ENCODE measurements around the gene NR2F6. TPM values are rescaled to one million over a fixed set of nuclear protein-coding genes. Genes with fewer than 3 reads are reported as not detected.

NR2F6 gene
- polyA plus RNA-seq, 4 donors = 41.6 to 93.0 (median 74.9) TPM

DNA sequence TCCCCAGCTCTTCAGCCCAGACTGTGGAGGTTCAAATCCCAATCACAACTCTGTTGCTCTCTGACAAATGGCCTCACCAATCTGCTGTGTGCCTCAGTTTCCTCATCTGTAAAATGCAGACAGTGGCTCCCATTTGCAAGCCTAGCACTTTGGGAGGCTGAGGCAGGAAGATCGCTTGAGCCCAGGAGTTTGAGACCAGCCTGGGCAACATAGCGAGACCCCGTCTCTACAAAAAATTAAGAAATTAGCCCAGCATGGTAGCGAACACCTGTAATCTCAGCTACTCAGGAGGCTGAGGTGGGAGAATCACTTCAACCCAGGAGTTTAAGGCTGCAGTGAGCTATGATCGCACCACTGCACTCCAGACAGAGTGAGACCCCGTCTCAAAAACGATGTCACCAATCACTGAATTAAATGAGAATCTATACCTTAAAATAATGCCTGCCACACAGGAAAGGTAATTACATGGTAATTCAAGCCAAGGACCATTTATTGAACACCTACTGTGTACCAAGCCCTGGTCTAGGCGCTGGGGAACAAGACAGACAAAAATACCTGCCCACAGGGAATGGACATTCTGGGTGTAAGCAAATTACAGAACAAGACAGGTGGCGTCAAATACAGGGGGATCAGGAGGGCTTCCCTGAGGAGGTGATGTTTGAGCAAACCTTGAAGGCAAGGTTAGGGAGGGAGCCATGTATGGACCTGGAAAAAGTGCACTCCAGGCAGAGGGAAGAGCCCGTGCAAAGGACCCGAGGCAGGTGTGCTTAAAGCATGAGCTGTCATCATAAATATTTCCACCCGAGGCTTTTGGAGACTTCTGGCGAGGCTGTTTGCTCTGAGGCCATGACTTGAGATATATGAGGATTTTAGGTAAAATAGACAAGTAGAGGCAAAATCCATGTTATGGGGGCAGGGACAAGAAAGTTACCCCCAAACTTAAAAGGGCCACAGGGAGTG, 7.7 kb downstream of the NR2F6 start:
- Histone ChIP-seq H3K27ac (ENCODE audit: low read depth in 1 of 3, low read length in 2 of 3) (no peak overlapping the region), H3K36me3 (ENCODE audit: control insufficient read depth in 3 of 3, insufficient read depth in 2 of 3, low read depth in 1 of 3, low read length in 3 of 3) (peaks cover 0 to 74% (median 12%) of the 10 kb centered on the region in 3 donors), H3K27me3 (ENCODE audit: control insufficient read depth in 3 of 3, insufficient read depth in 3 of 3, low read length in 3 of 3) (no peaks in the 10 kb centered on the region), H3K9me3 (ENCODE audit: control insufficient read depth in 2 of 2, insufficient read depth in 1 of 2, low read depth in 1 of 2, low read length in 1 of 2) (no peaks in the 10 kb centered on the region), H3K4me3 (ENCODE audit: low read depth in 1 of 3, low read length in 3 of 3) (no peak overlapping the region), H3K4me1 (ENCODE audit: control insufficient read depth in 3 of 3, insufficient read depth in 2 of 3, low read depth in 1 of 3, low read length in 2 of 3) (peaks cover 11 to 53% (median 13%) of the 10 kb centered on the region in 3 donors)
- FAIRE-seq = no peak
- 90 to 93% (median 92%) methylated on average over 13 of the region's 13 CpGs for WGBS, 3 donors
- no peak for DNase-seq

DNA sequence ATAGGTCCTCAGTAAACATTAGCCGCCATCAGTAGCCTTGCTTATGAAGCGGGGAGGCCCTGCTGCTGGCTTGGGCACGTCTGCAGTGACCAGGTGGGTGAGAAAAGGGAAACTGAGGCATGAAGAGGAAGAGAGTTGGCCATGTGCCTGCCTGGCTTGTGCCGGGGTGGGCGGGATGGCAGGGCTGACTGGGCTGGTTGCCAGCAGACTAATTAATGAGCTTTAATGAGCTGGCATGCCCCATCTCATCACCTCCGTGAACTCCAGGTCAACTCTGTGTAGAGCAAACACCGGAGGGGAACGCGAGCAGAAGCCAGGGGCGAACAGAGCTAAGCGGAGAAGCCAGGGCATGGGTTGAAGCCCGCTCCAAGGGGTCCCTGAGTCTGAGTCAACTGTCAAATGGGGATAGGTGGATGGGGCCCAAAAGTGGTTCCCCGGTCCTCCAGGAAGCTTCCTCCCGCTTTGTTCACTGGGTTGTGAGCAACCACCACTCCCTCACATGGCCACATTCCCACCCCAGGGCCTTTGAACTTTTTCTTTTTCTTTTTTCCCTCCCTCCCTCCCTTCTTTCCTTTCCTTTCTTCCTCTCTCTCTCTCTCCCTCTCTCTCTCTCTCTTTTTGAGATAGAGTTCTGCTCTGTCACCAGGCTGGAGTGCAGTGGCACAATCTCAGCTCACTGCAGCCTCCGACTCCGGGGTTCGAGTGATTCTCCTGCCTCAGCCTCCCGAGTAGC, 8.7 kb downstream of the NR2F6 start:
- DNase-seq (peak in 1 of 2 donors; percentile 35), FAIRE-seq (no peak)
- Histone ChIP-seq H3K4me3 (ENCODE audit: low read depth in 1 of 3, low read length in 3 of 3) (no peak overlapping the region), H3K36me3 (ENCODE audit: control insufficient read depth in 3 of 3, insufficient read depth in 2 of 3, low read depth in 1 of 3, low read length in 3 of 3) (peaks cover 0 to 83% (median 17%) of the 10 kb centered on the region in 3 donors), H3K9me3 (ENCODE audit: control insufficient read depth in 2 of 2, insufficient read depth in 1 of 2, low read depth in 1 of 2, low read length in 1 of 2) (no peaks in the 10 kb centered on the region), H3K27me3 (ENCODE audit: control insufficient read depth in 3 of 3, insufficient read depth in 3 of 3, low read length in 3 of 3) (no peaks in the 10 kb centered on the region), H3K27ac (ENCODE audit: low read depth in 1 of 3, low read length in 2 of 3) (peak overlapping the region in 2 of 3 donors; percentile 61 to 63), H3K4me1 (ENCODE audit: control insufficient read depth in 3 of 3, insufficient read depth in 2 of 3, low read depth in 1 of 3, low read length in 2 of 3) (peaks cover 11 to 46% (median 13%) of the 10 kb centered on the region in 3 donors)
- 63 to 80% (median 74%) methylated on average over 18 of the region's 18 CpGs for WGBS, 3 donors

DNA sequence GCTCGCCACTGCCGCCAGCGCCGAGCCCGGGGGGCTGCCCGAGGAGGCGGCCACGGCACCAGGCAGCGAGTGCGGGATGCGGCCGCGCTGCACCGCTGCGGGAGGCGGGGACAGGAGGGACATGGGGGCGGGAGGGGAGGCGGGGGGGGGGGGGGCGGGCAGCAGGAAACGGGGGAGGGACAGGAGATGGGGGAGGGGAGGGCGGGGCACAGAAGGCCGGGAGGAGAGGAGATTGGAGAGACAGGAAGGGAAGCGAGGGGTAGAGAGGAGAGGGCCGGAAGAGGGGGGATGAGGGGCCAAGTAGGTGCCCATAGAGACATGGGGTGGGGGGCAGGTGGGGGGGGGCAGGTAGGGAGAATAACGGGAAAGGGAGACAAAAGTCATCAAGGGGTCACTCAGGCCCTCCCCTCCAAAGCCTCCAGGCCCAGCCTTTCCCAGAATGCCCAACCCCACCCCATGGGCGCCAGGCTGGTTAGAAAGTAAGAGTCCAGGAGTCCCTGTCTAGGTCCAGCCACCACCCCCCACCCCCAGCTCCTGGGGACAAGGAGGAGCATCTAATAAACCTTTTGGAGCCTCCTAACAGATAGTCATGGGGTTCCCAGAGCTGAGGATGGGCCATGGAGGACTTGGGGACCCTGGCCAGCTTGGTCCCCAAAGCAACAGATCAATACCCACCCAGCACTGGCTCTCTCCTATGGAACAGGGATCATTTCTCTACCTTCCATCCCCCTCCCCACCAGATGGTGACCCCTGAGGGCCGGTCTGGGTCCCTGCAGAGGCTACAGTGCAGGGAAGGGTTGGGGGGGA, 9.5 kb downstream of the NR2F6 start:
- FAIRE-seq = no peak
- Histone ChIP-seq H3K27me3 (ENCODE audit: control insufficient read depth in 3 of 3, insufficient read depth in 3 of 3, low read length in 3 of 3) (no peaks in the 10 kb centered on the region), H3K9me3 (ENCODE audit: control insufficient read depth in 2 of 2, insufficient read depth in 1 of 2, low read depth in 1 of 2, low read length in 1 of 2) (no peaks in the 10 kb centered on the region), H3K4me1 (ENCODE audit: control insufficient read depth in 3 of 3, insufficient read depth in 2 of 3, low read depth in 1 of 3, low read length in 2 of 3) (peaks cover 11 to 42% (median 13%) of the 10 kb centered on the region in 3 donors), H3K4me3 (ENCODE audit: low read depth in 1 of 3, low read length in 3 of 3) (peak overlapping the region in 2 of 3 donors; percentile 43 to 45), H3K36me3 (ENCODE audit: control insufficient read depth in 3 of 3, insufficient read depth in 2 of 3, low read depth in 1 of 3, low read length in 3 of 3) (peaks cover 0 to 86% (median 17%) of the 10 kb centered on the region in 3 donors), H3K27ac (ENCODE audit: low read depth in 1 of 3, low read length in 2 of 3) (peak overlapping the region; percentile 30 to 63 (median 38))
- 8 to 13% (median 8%) methylated on average over 6 to 23 of the region's 27 CpGs for WGBS, 3 donors
- DNase-seq = peak in 1 of 2 donors; percentile 51

- Histone ChIP-seq H3K27ac (ENCODE audit: low read depth in 1 of 3, low read length in 2 of 3) (peak overlapping the region; percentile 6 to 47 (median 38)), H3K9me3 (ENCODE audit: control insufficient read depth in 2 of 2, insufficient read depth in 1 of 2, low read depth in 1 of 2, low read length in 1 of 2) (no peaks in the 10 kb centered on the region), H3K27me3 (ENCODE audit: control insufficient read depth in 3 of 3, insufficient read depth in 3 of 3, low read length in 3 of 3) (no peaks in the 10 kb centered on the region), H3K4me1 (ENCODE audit: control insufficient read depth in 3 of 3, insufficient read depth in 2 of 3, low read depth in 1 of 3, low read length in 2 of 3) (peaks cover 11 to 35% (median 13%) of the 10 kb centered on the region in 3 donors), H3K4me3 (ENCODE audit: low read depth in 1 of 3, low read length in 3 of 3) (peak overlapping the region; percentile 21 to 45 (median 43)), H3K36me3 (ENCODE audit: control insufficient read depth in 3 of 3, insufficient read depth in 2 of 3, low read depth in 1 of 3, low read length in 3 of 3) (peaks cover 0 to 86% (median 17%) of the 10 kb centered on the region in 3 donors)
- 6 to 8% (median 7%) methylated on average over 59 to 80 of the region's 80 CpGs for WGBS, 3 donors
- DNase-seq = peak; percentile 58 to 89
- FAIRE-seq = no peak
Measured at GRCh38 chr19:17235300-17235970, 10.3 kb downstream of the NR2F6 start.

DNA sequence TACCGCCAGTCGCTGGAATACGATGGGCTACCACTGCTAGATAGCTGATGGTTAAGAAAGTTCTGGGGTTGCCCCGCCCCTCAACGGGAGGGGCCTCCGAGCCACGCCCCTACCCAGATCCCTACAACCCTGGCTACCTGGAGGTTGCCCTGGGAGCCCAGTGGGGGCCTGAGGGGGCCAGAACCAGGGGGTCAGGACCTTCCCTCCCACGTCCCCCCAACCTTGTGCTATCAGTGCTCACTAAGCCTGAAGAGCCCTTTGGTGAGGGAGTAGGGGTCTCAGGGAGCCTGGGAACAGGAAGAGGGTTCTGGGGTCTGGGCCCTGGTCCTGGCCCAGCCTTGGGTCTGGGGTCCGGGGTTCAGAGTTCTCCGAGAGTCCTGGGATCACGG, 10.8 kb downstream of the NR2F6 start:
- Histone ChIP-seq H3K9me3 (ENCODE audit: control insufficient read depth in 2 of 2, insufficient read depth in 1 of 2, low read depth in 1 of 2, low read length in 1 of 2) (no peaks in the 10 kb centered on the region), H3K4me1 (ENCODE audit: control insufficient read depth in 3 of 3, insufficient read depth in 2 of 3, low read depth in 1 of 3, low read length in 2 of 3) (peaks cover 8 to 30% (median 10%) of the 10 kb centered on the region in 3 donors), H3K27ac (ENCODE audit: low read depth in 1 of 3, low read length in 2 of 3) (peak overlapping the region; percentile 6 to 47 (median 38)), H3K36me3 (ENCODE audit: control insufficient read depth in 3 of 3, insufficient read depth in 2 of 3, low read depth in 1 of 3, low read length in 3 of 3) (peaks cover 0 to 86% (median 14%) of the 10 kb centered on the region in 3 donors), H3K4me3 (ENCODE audit: low read depth in 1 of 3, low read length in 3 of 3) (peak overlapping the region in 2 of 3 donors; percentile 21 to 45), H3K27me3 (ENCODE audit: control insufficient read depth in 3 of 3, insufficient read depth in 3 of 3, low read length in 3 of 3) (no peaks in the 10 kb centered on the region)
- no peak for FAIRE-seq
- 18 to 28% (median 23%) methylated on average over 11 of the region's 11 CpGs for WGBS, 3 donors
- peak; percentile 64 to 77 for DNase-seq

DNA sequence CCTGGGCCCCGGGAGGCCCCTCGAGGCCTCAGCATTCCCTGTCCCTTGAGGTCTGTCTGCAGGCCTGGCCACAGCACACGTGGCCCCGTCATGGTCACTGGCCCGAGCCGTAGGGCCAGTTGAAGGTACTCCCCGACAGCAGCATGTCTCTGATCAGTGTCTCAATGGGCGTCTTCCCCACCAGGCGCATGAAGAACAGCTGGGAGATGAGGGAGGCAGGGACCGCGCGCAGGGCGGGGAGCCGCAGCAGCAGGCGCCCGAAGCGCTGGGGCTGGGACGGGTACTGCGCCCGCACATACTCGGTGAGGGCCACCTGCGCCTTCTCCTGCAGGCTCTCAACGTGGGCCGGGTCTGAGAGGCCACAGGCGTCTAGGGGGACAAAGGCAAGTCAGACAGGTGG, 13.5 kb downstream of the NR2F6 start:
- 92 to 94% (median 92%) methylated on average over 25 of the region's 25 CpGs for WGBS, 3 donors
- Histone ChIP-seq H3K4me1 (ENCODE audit: control insufficient read depth in 3 of 3, insufficient read depth in 2 of 3, low read depth in 1 of 3, low read length in 2 of 3) (peaks cover 8 to 27% (median 10%) of the 10 kb centered on the region in 3 donors), H3K36me3 (ENCODE audit: control insufficient read depth in 3 of 3, insufficient read depth in 2 of 3, low read depth in 1 of 3, low read length in 3 of 3) (peaks cover 0 to 89% (median 8%) of the 10 kb centered on the region in 3 donors), H3K27me3 (ENCODE audit: control insufficient read depth in 3 of 3, insufficient read depth in 3 of 3, low read length in 3 of 3) (no peaks in the 10 kb centered on the region), H3K9me3 (ENCODE audit: control insufficient read depth in 2 of 2, insufficient read depth in 1 of 2, low read depth in 1 of 2, low read length in 1 of 2) (no peaks in the 10 kb centered on the region), H3K4me3 (ENCODE audit: low read depth in 1 of 3, low read length in 3 of 3) (no peak overlapping the region), H3K27ac (ENCODE audit: low read depth in 1 of 3, low read length in 2 of 3) (no peak overlapping the region)
- no peak for FAIRE-seq
- DNase-seq = no peak

DNA sequence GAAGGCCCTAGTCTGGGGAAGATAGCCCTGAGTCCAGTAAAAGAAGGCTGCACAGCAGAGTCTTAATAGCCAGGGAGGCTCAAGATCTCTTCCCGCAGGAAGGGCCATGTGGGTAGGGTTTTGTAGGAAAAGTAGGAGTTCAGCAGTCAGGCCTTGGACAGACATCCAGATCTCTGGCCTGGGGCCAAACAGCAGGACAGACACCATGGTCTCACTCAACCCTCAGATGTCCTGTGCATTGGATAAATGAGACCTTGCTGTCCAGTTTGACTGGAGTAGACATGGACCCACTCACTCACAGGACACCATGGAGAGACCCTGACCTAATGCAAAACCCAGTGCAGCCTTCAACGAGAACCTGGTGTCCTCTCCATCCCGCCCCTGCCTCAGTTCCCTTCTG, 15.8 kb downstream of the NR2F6 start:
- Histone ChIP-seq H3K9me3 (ENCODE audit: control insufficient read depth in 2 of 2, insufficient read depth in 1 of 2, low read depth in 1 of 2, low read length in 1 of 2) (no peaks in the 10 kb centered on the region), H3K4me1 (ENCODE audit: control insufficient read depth in 3 of 3, insufficient read depth in 2 of 3, low read depth in 1 of 3, low read length in 2 of 3) (peaks cover 1 to 21% (median 3%) of the 10 kb centered on the region in 3 donors), H3K27ac (ENCODE audit: low read depth in 1 of 3, low read length in 2 of 3) (no peak overlapping the region), H3K4me3 (ENCODE audit: low read depth in 1 of 3, low read length in 3 of 3) (no peak overlapping the region), H3K27me3 (ENCODE audit: control insufficient read depth in 3 of 3, insufficient read depth in 3 of 3, low read length in 3 of 3) (no peaks in the 10 kb centered on the region), H3K36me3 (ENCODE audit: control insufficient read depth in 3 of 3, insufficient read depth in 2 of 3, low read depth in 1 of 3, low read length in 3 of 3) (peaks cover 0 to 73% (median 8%) of the 10 kb centered on the region in 3 donors)
- FAIRE-seq (no peak), DNase-seq (no peak)
- 93 to 95% (median 93%) methylated on average over 3 of the region's 3 CpGs for WGBS, 3 donors
